Stomach (tissue), 9 donors: ENCODE results near the gene CBFB. TPM values are rescaled to one million over a fixed set of nuclear protein-coding genes. Genes with fewer than 3 reads are reported as not detected.

Experiments used
- DNase-seq, 2 donors: peaks; one replicate each; pipeline versions ENCODE4 v3.0.0 to v3.0.0-alpha.2; 2013 to 2019
- H3K27ac ChIP-seq, 5 donors: fragments of 200-600 bp in 4 of 5; sonication (generic) in 4 of 5; one replicate each; pipeline ENCODE4 v1.5.1; 2013 to 2019; ENCODE audit warnings: mild to moderate bottlenecking in 1 of 5, moderate library complexity in 1 of 5
- H3K27me3 ChIP-seq, 3 donors: fragments of 200-600 bp; sonication (generic); one replicate each; pipeline ENCODE4 v1.5.1; 2017 to 2019; ENCODE audit warnings: mixed run types in 1 of 3
- H3K36me3 ChIP-seq, 4 donors: fragments of 200-600 bp; sonication (generic); 1 replicate in 3 of 4; 2 replicates in 1 of 4; pipeline ENCODE4 v1.5.1; 2016 to 2019
- H3K4me1 ChIP-seq, 4 donors: fragments of 200-600 bp; sonication (generic); one replicate each; pipeline ENCODE4 v1.5.1; 2016 to 2019
- H3K4me3 ChIP-seq, 4 donors: fragments of 200-600 bp; sonication (generic) in 3 of 4; one replicate each; pipeline ENCODE4 v1.5.1; 2016 to 2019; ENCODE audit warnings: mild to moderate bottlenecking in 1 of 4
- H3K9me3 ChIP-seq, 4 donors: fragments of 200-600 bp; sonication (generic); one replicate each; pipeline ENCODE4 v1.5.1; 2016 to 2019
- CTCF ChIP-seq, 7 experiments: fragments of 450-650 bp in 4 of 7; fragments of 200-600 bp in 3 of 7; sonication (generic) in 3 of 7; IDR thresholded peaks; one replicate each; pipeline ENCODE4 v1.5.1; 2016 to 2019; ENCODE audit warnings: antibody characterized with exemption in 7 of 7, control low read depth in 2 of 7, mild to moderate bottlenecking in 1 of 7
- EP300 ChIP-seq: sonication (generic); formaldehyde crosslinking; IDR thresholded peaks from one replicate; pipeline ENCODE4 v1.6.1; 2017; ENCODE audit warnings: antibody characterized with exemption
- POLR2A ChIP-seq, 4 donors: fragments of 450-650 bp; IDR thresholded peaks; one replicate each; pipeline ENCODE4 v1.6.1; 2016; ENCODE audit warnings: antibody characterized with exemption in 4 of 4, control low read depth in 2 of 4, mild to moderate bottlenecking in 1 of 4, moderate library complexity in 1 of 4
- POLR2AphosphoS5 ChIP-seq, 3 donors: sonication (generic); formaldehyde crosslinking; IDR thresholded peaks; one replicate each; pipeline ENCODE4 v1.6.1; 2016; ENCODE audit warnings: antibody characterized with exemption in 3 of 3
- WGBS, 5 donors: extraction: QIAGEN DNeasy Blood & Tissue Kit in 3 of 5; methylation state at CpG; one replicate each; pipeline versions ENCODE4 v1.1.5 to v1.1.7; 2013 to 2018; 5-methylcytosine and 5-hydroxymethylcytosine counted together
- intact Hi-C: fragments of 100-400 bp; cut with DNase I; formaldehyde crosslinking; loops from one replicate; pipeline ENCODE4 v1.15.1; 2023; ENCODE audit warnings: low total_unique reads
- polyA plus RNA-seq, 3 donors: library from polyadenylated mRNA; stranded (reverse); fragments of 200-250 nt; gene quantifications; one replicate each; pipeline ENCODE4 v1.2.3, GENCODE V29; 2013
- total RNA-seq, 5 donors: library from RNA; depleted of rRNA; stranded (reverse); fragments of >200 nt; gene quantifications; one replicate each; pipeline versions ENCODE4 v1.1.0 to v1.2.3, GENCODE V29; 2014 to 2016
- donor health status: healthy with polysubstance abuse.
- donor health status: Bipolar disorder and iron deficiency.
- donor health status: healthy.

The CBFB gene
- total and polyA plus RNA-seq, 8 donors, result 4.1 to 68.1 (median 17.6) TPM

GRCh38 chr16:67027046-67027445 is 1.9 kb upstream of the CBFB start:
- intact Hi-C loops, result no loop called here
- H3K36me3 ChIP-seq, result peaks cover 0 to 9% (median 0%) of the 10 kb centered on the region in 4 donors
- H3K9me3 ChIP-seq, result no peaks in the 10 kb centered on the region
- TF ChIP-seq POLR2A (IDR thresholded peaks at IDR 0.05) (no peak), CTCF (IDR thresholded peaks at IDR 0.05) (no peak), EP300 (no peak), POLR2AphosphoS5 (IDR thresholded peaks at IDR 0.05) (no peak)
- no peaks in the 10 kb centered on the region for H3K27me3 ChIP-seq
- H3K4me3 ChIP-seq, result no peak overlapping the region
- 96 to 99% (median 96%) methylated on average over 6 of the region's 6 CpGs for WGBS, 5 donors
- peaks cover 23 to 50% (median 45%) of the 10 kb centered on the region in 4 donors for H3K4me1 ChIP-seq
- no peak overlapping the region for H3K27ac ChIP-seq
- no peak for DNase-seq

GRCh38 chr16:67028167-67028695 is 718 bp upstream of the CBFB start:
- H3K9me3 ChIP-seq, result no peaks in the 10 kb centered on the region
- H3K4me1 ChIP-seq, result peaks cover 23 to 52% (median 42%) of the 10 kb centered on the region in 4 donors
- TF ChIP-seq POLR2AphosphoS5 (IDR thresholded peaks at IDR 0.05), result no peak
- TF ChIP-seq EP300, result no peak
- no peak for TF ChIP-seq CTCF (IDR thresholded peaks at IDR 0.05)
- no peak for TF ChIP-seq POLR2A (IDR thresholded peaks at IDR 0.05)
- H3K4me3 ChIP-seq, result peak overlapping the region; percentile 74 to 98 (median 84)
- no peaks in the 10 kb centered on the region for H3K27me3 ChIP-seq
- 46 to 52% (median 46%) methylated on average over 10 of the region's 10 CpGs for WGBS, 5 donors
- peaks cover 0 to 18% (median 3%) of the 10 kb centered on the region in 4 donors for H3K36me3 ChIP-seq
- no peak for DNase-seq
- H3K27ac ChIP-seq, result peak overlapping the region; percentile 76 to 99 (median 95)
- intact Hi-C loops, result no loop called here

GRCh38 chr16:67029254-67030096 is 526 bp downstream of the CBFB start:
- WGBS, 5 donors, result 0 to 1% (median 1%) methylated on average over 15 to 122 of the region's 123 CpGs
- no peaks in the 10 kb centered on the region for H3K9me3 ChIP-seq
- intact Hi-C loops, result no loop called here

More at GRCh38 chr16:67029254-67030096, 526 bp downstream of the CBFB start:
- peak overlapping the region; percentile 95 to 99 (median 98) for H3K27ac ChIP-seq
- no peaks in the 10 kb centered on the region for H3K27me3 ChIP-seq
- peaks cover 0 to 25% (median 3%) of the 10 kb centered on the region in 4 donors for H3K36me3 ChIP-seq
- H3K4me3 ChIP-seq, result peak overlapping the region; percentile 74 to 98 (median 84)
- TF ChIP-seq POLR2AphosphoS5 (IDR thresholded peaks at IDR 0.05) (peak in 2 of 3 donors; percentile 26 to 36), CTCF (IDR thresholded peaks at IDR 0.05) (no peak)
- H3K4me1 ChIP-seq, result peaks cover 23 to 48% (median 35%) of the 10 kb centered on the region in 4 donors
- DNase-seq, result peak; percentile 66 to 87
